Medulla oblongata (tissue), 1 donor: Measurements from ENCODE around the gene RPE65.
"Not testable (repeated sequence)": the region's sequence is repeated elsewhere in the genome, so short reads cannot be mapped to it uniquely, and the experiment has no call there.

ENCODE experiments used
- DNase-seq: peaks from one replicate; pipeline ENCODE4 v3.0.0-alpha.2; 2015; ENCODE audit errors: extremely low spot score

Gene RPE65

GRCh38 chr1:68449901-68450300 is at the start of gene RPE65:
Gene RPE65 (minus strand): TSS chr1:68449954. CDS start chr1:68449905, 49 bp downstream.
- DNase-seq, result peak; percentile 49

DNA sequence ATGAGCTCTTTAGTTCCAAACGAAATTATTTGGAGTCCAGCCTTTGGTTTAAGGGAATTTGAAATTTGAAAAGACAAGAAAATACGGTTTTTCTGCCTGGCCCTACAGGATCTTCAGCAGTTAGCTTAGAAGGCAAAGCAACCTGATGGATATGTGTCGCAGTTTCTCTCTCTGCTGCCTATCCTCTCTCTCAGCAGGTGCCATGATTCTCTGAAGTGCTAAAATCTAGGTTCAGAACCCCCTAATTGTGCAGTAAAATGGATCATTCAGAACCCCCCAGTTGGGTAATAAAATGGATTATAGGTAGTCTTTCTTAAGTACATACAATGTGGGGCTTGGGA is 47.6 kb upstream of the RPE65 start:
- DNase-seq, result no peak

GRCh38 chr1:68496680-68497357 is 47.1 kb upstream of the RPE65 start, which contains the start of gene DEPDC1:
Gene DEPDC1 (minus strand): TSS chr1:68497082. CDS start chr1:68496999, 83 bp downstream.
- peak; percentile 91 for DNase-seq

DNA sequence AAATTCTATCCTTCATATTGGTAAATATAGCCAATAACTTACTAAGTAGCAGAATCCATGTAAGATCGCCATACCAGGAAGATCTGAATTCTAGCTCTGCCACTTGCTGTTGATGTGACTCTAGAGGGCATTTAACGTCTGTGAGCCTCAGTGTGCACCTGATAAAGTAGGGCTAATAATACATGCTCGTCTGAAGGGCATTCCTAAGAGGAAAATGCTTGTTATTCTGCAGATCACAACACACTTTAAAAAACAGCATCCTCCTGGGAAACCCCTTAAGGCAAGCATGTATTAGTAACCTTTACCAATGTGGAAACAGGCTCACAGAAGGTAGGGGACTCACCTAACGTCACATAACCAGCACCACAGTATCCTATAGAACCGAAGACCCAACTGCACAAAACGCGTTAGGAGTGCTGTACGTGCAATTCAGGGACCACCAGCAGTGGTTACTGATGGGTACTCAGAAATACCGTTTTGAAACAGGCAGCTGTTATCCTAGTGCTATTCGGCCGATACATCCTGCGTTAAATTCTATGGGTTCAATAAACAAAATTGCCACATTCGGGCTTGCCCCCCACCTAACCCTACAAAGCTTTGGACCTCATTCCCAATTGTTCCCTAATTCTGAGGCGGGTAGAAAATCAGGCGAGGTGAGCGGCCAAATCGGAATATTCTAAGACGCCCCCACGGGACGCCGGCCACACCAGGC is 46.4 kb upstream of the RPE65 start:
- no peak for DNase-seq

GRCh38 chr1:68495532-68495931 is 45.8 kb upstream of the RPE65 start:
- no peak for DNase-seq

GRCh38 chr1:68493193-68493592 is 43.4 kb upstream of the RPE65 start:
- no peak for DNase-seq

GRCh38 chr1:68492255-68492654 is 42.5 kb upstream of the RPE65 start:
- not testable (repeated sequence) for DNase-seq

DNA sequence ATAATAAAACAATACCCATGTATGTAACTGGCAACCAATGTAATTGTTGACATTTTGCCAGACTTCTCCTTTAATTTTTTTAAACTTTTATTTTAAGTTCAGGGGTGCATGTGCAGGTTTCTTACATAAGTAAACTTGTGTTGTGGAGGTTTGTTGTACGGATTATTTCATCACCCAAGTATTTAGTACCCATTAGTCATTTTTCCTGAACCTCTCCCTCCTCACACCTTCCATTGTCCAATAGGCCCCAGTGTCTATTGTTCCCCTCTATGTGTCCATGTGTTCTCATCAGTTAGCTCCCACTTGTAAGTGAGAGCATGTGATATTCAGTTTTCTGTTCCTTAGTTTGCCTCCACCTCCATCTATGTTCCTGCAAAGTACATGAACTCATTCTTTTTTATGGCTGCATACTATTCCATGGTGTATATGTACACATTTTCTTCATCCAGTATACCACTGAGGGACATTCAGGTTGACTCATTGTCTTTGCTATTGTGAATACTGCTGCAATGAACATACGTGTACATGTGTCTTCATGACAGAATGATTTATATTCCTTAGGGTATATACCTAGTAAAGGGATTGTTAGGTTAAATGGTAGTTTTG is 40.4 kb upstream of the RPE65 start:
- DNase-seq, result no peak

GRCh38 chr1:68485431-68486022 is 35.8 kb upstream of the RPE65 start:
- no peak for DNase-seq

GRCh38 chr1:68484618-68485017 is 34.9 kb upstream of the RPE65 start:
- DNase-seq, result no peak

DNA sequence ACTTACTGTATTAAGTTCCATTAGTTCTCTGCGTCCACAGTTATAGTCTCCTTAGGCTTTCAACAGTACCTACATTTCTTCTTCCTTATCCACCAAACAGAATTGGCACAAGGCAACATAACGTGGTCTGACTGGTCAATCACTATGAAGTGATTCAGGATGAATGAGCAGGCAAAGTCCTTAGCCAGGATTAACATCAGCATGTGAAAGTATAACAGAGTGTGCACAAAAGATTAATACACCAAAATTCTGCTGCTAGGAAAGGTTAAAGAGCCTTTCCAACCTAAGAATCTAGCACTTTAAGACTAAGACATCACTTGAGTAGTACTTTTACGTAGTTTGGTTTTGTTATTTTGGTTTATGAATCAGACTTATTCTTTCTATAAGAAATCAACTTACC is 31.3 kb upstream of the RPE65 start:
- no peak for DNase-seq

DNA sequence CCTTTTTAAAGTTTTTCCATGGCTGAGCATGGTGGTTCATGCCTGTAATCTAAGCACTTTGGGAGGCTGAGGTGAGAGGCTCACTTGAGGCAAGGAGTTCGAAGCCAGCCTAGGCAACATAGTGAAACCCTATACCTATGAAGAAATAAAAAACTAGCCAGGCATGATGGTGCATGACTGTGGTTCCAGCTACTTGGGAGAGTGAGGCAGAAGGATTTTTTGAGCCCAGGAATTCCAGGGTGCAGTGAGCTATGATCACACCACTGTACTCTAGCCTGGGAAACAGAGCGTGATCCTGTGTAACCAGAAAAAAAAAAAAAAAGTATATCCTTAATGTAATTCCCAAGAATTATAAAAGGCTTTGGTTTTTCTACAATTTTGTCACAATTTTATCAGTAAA is 29.7 kb upstream of the RPE65 start:
- no peak for DNase-seq

DNA sequence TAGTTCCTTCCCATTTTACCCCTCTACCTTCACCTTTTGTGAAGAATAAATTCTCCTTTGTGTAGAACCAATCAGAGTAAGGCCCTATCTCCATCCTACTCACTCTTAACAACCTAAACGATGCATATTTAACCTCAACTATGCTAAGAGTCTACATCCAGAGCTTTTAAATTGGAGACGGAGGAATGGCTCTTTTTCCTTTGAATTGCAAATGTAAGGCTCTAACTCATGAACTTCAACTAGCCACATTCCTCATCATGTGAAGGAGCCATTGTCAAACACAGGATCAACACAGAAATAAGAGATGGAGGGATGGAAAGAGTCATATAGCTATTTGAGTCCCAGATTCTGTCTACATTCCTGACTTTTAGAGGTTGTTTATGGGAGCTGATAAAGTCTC is 28.9 kb upstream of the RPE65 start:
- no peak for DNase-seq

DNA sequence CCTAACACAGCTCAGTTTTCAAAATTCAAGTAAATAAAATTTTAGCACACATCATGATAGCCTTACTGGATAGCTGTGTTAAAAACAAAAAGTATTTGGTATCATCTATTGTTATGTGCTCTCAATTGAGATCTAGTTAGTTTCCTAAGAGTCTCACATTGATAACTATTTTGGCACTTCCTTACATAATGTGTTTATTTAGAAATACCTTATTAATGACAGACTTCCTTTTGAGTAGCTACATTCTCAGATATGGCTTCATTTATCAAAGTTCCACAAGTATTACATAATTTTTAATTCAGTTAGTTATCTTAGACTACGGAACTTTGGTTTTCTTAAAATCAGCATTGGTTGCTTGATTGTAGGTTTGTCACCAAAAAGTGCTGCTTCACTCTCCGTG is 26.9 kb upstream of the RPE65 start:
- DNase-seq, result not testable (repeated sequence)

- no peak for DNase-seq
These were observed 23.3 kb upstream of the RPE65 start for GRCh38 chr1:68473060-68473459.

DNA sequence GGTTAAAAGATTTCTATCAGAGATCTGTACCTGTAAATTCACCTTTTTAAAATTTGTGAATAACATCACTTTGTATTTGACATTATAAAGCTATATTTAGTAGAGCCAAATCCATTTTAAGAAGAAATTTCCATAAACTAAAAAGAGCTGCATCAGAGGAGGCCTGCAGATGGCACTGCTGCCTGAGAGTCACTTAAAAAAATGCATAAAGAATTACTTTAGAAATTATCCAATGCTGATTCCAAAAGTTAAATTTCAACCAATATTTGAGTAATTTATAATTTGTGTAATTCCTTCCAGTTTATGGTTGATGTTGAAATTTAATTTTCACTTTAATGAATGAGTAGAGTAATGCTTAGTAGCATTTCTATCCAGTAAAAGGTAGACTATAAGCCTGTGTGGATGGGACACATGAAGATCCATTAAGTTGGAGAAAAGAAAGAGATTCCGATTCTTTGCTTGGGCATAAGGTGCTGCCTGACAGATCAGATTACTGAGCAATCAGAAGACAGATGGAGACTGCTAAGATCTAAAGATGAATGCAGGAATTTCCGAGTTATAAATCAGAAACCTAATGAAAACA is 20.7 kb upstream of the RPE65 start:
- DNase-seq, result peak; percentile 9

GRCh38 chr1:68464891-68465290 is 15.1 kb upstream of the RPE65 start:
- no peak for DNase-seq

- DNase-seq, result peak; percentile 6
These were observed 11.2 kb upstream of the RPE65 start for GRCh38 chr1:68460935-68461334.

DNA sequence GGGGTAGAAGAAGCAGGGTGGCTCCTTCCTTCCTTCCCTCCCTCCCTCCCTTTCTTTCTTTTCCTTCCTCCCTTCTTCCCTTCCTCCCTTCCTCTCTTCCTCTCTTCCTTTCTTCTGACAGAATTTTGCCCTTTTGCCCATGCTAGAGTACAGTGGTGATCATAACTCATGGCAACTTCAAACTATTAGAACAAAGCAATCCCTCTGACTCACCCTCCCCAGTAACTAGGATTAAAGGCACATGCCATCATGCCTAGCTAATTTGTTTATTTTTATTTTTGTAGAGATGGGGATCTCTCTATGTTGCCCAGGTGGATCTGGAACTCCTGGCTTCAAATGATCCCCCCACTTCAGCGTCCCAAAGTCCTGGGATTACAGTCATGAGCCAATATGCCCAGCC is 10.0 kb upstream of the RPE65 start:
- no peak for DNase-seq

- DNase-seq, result no peak
These were observed 9.3 kb upstream of the RPE65 start for GRCh38 chr1:68459091-68459490.

GRCh38 chr1:68456202-68456601 is 6.4 kb upstream of the RPE65 start:
- no peak for DNase-seq

- DNase-seq, result no peak
These were observed 4.8 kb upstream of the RPE65 start for GRCh38 chr1:68454534-68454933.
